WTC11 (cell line): ENCODE results near the gene CTNNA3. TPM values are rescaled to one million over a fixed set of nuclear protein-coding genes. Genes with fewer than 3 reads are reported as not detected.

ENCODE experiments used
- ATAC-seq: fragments of 200-7000 bp; cut with Tn5 transposase; 2 replicates; pipeline ENCODE4 v1.10.0; 2021; ENCODE audit warnings: mild to moderate bottlenecking, moderate library complexity
- CTCF ChIA-PET: fragments of 300-600 bp; sonication (Branson Sonifier 250); formaldehyde crosslinking; loops from one replicate; lab custom pipeline; 2021; ENCODE audit warnings: antibody characterized with exemption; lab: Charles Lee
- POLR2A ChIA-PET: fragments of 350-600 bp; sonication (Branson Sonifier 250); formaldehyde crosslinking; loops from one replicate; lab custom pipeline; 2021; ENCODE audit warnings: antibody characterized with exemption; lab: Charles Lee
- DNase-seq: peaks from one replicate; pipeline ENCODE4 v3.0.0; 2021; ENCODE audit warnings: low spot score
- H3K27ac Mint-ChIP-seq: 2 replicates; pipeline ENCODE4 v1.8.0; 2021; ENCODE audit warnings: mixed read lengths
- H3K27me3 Mint-ChIP-seq: 2 replicates; pipeline ENCODE4 v1.8.0; 2021; ENCODE audit warnings: low read depth, mild to moderate bottlenecking, moderate library complexity, mixed read lengths
- H3K36me3 Mint-ChIP-seq: 2 replicates; pipeline ENCODE4 v1.8.0; 2021; ENCODE audit warnings: mixed read lengths
- H3K4me1 Mint-ChIP-seq: 2 replicates; pipeline ENCODE4 v1.8.0; 2022; ENCODE audit warnings: mixed read lengths
- H3K4me3 Mint-ChIP-seq: 2 replicates; pipeline ENCODE4 v1.8.0; 2021; ENCODE audit warnings: mild to moderate bottlenecking, moderate library complexity, mixed read lengths
- H3K9me3 Mint-ChIP-seq: 2 replicates; pipeline ENCODE4 v1.8.0; 2021; ENCODE audit warnings: mixed read lengths
- ATF2 ChIP-seq: sonication (generic); formaldehyde crosslinking; IDR thresholded peaks from 2 replicates; pipeline ENCODE4 v1.8.1; 2022; ENCODE audit warnings: low read depth, missing genetic modification reagents, borderline replicate concordance
- CREB1 ChIP-seq: sonication (generic); formaldehyde crosslinking; IDR thresholded peaks from 2 replicates; pipeline ENCODE4 v1.8.0; 2023; ENCODE audit warnings: mild to moderate bottlenecking, missing genetic modification reagents
- CREM ChIP-seq: sonication (generic); formaldehyde crosslinking; IDR thresholded peaks from 2 replicates; pipeline ENCODE4 v1.8.1; 2022; ENCODE audit warnings: mild to moderate bottlenecking, missing genetic modification reagents, moderate library complexity
- EMX1 ChIP-seq: fragments of 250-450 bp; sonication (Bioruptor Pico); IDR thresholded peaks from 2 replicates; pipeline ENCODE4 v1.8.0; 2021; ENCODE audit warnings: mild to moderate bottlenecking
- ERG ChIP-seq: fragments of 250-450 bp; sonication (Bioruptor Pico); IDR thresholded peaks from 2 replicates; pipeline ENCODE4 v1.8.0; 2021; ENCODE audit warnings: mild to moderate bottlenecking
- ESRRA ChIP-seq: sonication (generic); formaldehyde crosslinking; IDR thresholded peaks from 2 replicates; pipeline ENCODE4 v1.8.1; 2022; ENCODE audit warnings: mild to moderate bottlenecking, missing genetic modification reagents, borderline replicate concordance
- GABPB1 ChIP-seq: sonication (generic); formaldehyde crosslinking; IDR thresholded peaks from 2 replicates; pipeline ENCODE4 v1.8.1; 2023; ENCODE audit warnings: mild to moderate bottlenecking, missing genetic modification reagents
- GTF2I ChIP-seq: fragments of 250-450 bp; sonication (Bioruptor Pico); conservative IDR thresholded peaks from 2 replicates; pipeline ENCODE4 v1.4.0; 2021; ENCODE audit warnings: mild to moderate bottlenecking
- HMGXB4 ChIP-seq: sonication (generic); formaldehyde crosslinking; IDR thresholded peaks from 2 replicates; pipeline ENCODE4 v1.8.1; 2023; ENCODE audit warnings: mild to moderate bottlenecking, moderate library complexity, missing genetic modification reagents
- IRF1 ChIP-seq: sonication (generic); formaldehyde crosslinking; IDR thresholded peaks from 2 replicates; pipeline ENCODE4 v1.8.0; 2023; ENCODE audit warnings: missing genetic modification reagents
- IRF2 ChIP-seq: sonication (generic); formaldehyde crosslinking; IDR thresholded peaks from 2 replicates; pipeline ENCODE4 v1.8.0; 2022; ENCODE audit warnings: low read depth, missing genetic modification reagents, borderline replicate concordance
- JUN ChIP-seq: sonication (generic); formaldehyde crosslinking; IDR thresholded peaks from 2 replicates; pipeline ENCODE4 v1.8.0; 2023; ENCODE audit warnings: mild to moderate bottlenecking, missing genetic modification reagents
- NFATC4 ChIP-seq: fragments of 250-450 bp; sonication (Bioruptor Pico); IDR thresholded peaks from 2 replicates; pipeline ENCODE4 v1.9.0; 2021; ENCODE audit warnings: mild to moderate bottlenecking
- NFYB ChIP-seq: sonication (generic); formaldehyde crosslinking; conservative IDR thresholded peaks from 2 replicates; pipeline ENCODE4 v1.8.0; 2022; ENCODE audit warnings: low read depth, missing genetic modification reagents
- NR2C2 ChIP-seq: sonication (generic); formaldehyde crosslinking; IDR thresholded peaks from 2 replicates; pipeline ENCODE4 v1.8.0; 2022; ENCODE audit warnings: mild to moderate bottlenecking, missing genetic modification reagents
- RELA ChIP-seq: sonication (generic); formaldehyde crosslinking; IDR thresholded peaks from 2 replicates; pipeline ENCODE4 v1.8.1; 2022; ENCODE audit warnings: missing genetic modification reagents, mild to moderate bottlenecking, borderline replicate concordance
- SMAD4 ChIP-seq: sonication (generic); formaldehyde crosslinking; IDR thresholded peaks from 2 replicates; pipeline ENCODE4 v1.8.0; 2022; ENCODE audit warnings: mild to moderate bottlenecking, missing genetic modification reagents
- TCF7 ChIP-seq: sonication (generic); formaldehyde crosslinking; IDR thresholded peaks from 2 replicates; pipeline ENCODE4 v1.8.0; 2022; ENCODE audit warnings: mild to moderate bottlenecking, low read depth, missing genetic modification reagents, moderate library complexity
- ZBTB43 ChIP-seq: sonication (generic); formaldehyde crosslinking; IDR thresholded peaks from 2 replicates; pipeline ENCODE4 v1.8.1; 2023; ENCODE audit warnings: mild to moderate bottlenecking, missing genetic modification reagents
- ZNF423 ChIP-seq: fragments of 250-450 bp; sonication (Bioruptor Pico); IDR thresholded peaks from 2 replicates; pipeline ENCODE4 v2.1.2; 2022; ENCODE audit warnings: mild to moderate bottlenecking, moderate library complexity
- ZNF532 ChIP-seq: fragments of 250-450 bp; sonication (Bioruptor Pico); IDR thresholded peaks from 2 replicates; pipeline ENCODE4 v1.9.0; 2021; ENCODE audit warnings: mild to moderate bottlenecking, borderline replicate concordance
- ZSCAN18 ChIP-seq: fragments of 250-450 bp; sonication (Bioruptor Pico); IDR thresholded peaks from 2 replicates; pipeline ENCODE4 v2.1.2; 2022; ENCODE audit warnings: mild to moderate bottlenecking, moderate library complexity
- total RNA-seq: library from RNA; stranded (reverse); gene quantifications from 3 replicates; pipeline ENCODE4 v1.2.3, GENCODE V29; 2021

The CTNNA3 gene
- total RNA-seq, 1 experiment from 2014 or later = 6.1 TPM

- POLR2A ChIA-PET = no interaction called here
Observed at GRCh38 chr10:66880826-66881225, 815.2 kb downstream of the CTNNA3 start.

GRCh38 chr10:66880292-66880691 is 815.7 kb downstream of the CTNNA3 start:
- no peaks in the 10 kb centered on the region for H3K27me3 Mint-ChIP-seq
- ATAC-seq = no peak
- ChIA-PET CTCF (no interaction called here), POLR2A (no interaction called here)
- no peaks in the 10 kb centered on the region for H3K36me3 Mint-ChIP-seq
- H3K27ac Mint-ChIP-seq = no peak overlapping the region
- H3K4me3 Mint-ChIP-seq = no peak overlapping the region
- peaks cover 8% of the 10 kb centered on the region; the same call in 1 of the 2 replicates for H3K4me1 Mint-ChIP-seq
- DNase-seq = no peak
- peaks cover 7% of the 10 kb centered on the region for H3K9me3 Mint-ChIP-seq
- no peak for TF ChIP-seq CREM
- TF ChIP-seq EMX1 (CRISPR knock-in tag) = no peak
- no peak for TF ChIP-seq NFATC4 (CRISPR knock-in tag)
- TF ChIP-seq GTF2I (CRISPR knock-in tag) = no peak
- TF ChIP-seq HMGXB4 (CRISPR knock-in tag) = no peak
- TF ChIP-seq ZNF532 = no peak
- TF ChIP-seq SMAD4 (CRISPR knock-in tag) = no peak
- no peak for TF ChIP-seq ZSCAN18 (CRISPR knock-in tag)
- no peak for TF ChIP-seq IRF2
- TF ChIP-seq NFYB (CRISPR knock-in tag) = no peak
- TF ChIP-seq RELA (CRISPR knock-in tag) = no peak
- TF ChIP-seq IRF1 (CRISPR knock-in tag) = no peak
- no peak for TF ChIP-seq ZBTB43 (CRISPR knock-in tag)
- TF ChIP-seq JUN (CRISPR knock-in tag) = no peak

More at GRCh38 chr10:66880826-66881225, 815.2 kb downstream of the CTNNA3 start:
- CTCF ChIA-PET = no interaction called here
- no peaks in the 10 kb centered on the region for H3K27me3 Mint-ChIP-seq
- ATAC-seq (no peak), DNase-seq (no peak)
- no peaks in the 10 kb centered on the region for H3K36me3 Mint-ChIP-seq
- peaks cover 7% of the 10 kb centered on the region for H3K9me3 Mint-ChIP-seq
- no peak for TF ChIP-seq NR2C2 (CRISPR knock-in tag)
- TF ChIP-seq ZNF423 (CRISPR knock-in tag) = no peak
- TF ChIP-seq ERG = no peak
- TF ChIP-seq TCF7 (CRISPR knock-in tag) = no peak
- TF ChIP-seq ATF2 (CRISPR knock-in tag) = no peak
- TF ChIP-seq ESRRA = no peak
- no peak for TF ChIP-seq CREB1 (CRISPR knock-in tag)
- no peak for TF ChIP-seq GABPB1 (CRISPR knock-in tag)
- TF ChIP-seq JUN (CRISPR knock-in tag) = no peak
- H3K4me3 Mint-ChIP-seq = no peak overlapping the region
- peaks cover 8% of the 10 kb centered on the region; the same call in 1 of the 2 replicates for H3K4me1 Mint-ChIP-seq
- H3K27ac Mint-ChIP-seq = no peak overlapping the region
